Osteoblast (primary cell): ENCODE data around the gene RGMA. TPM values are rescaled to one million over a fixed set of nuclear protein-coding genes. Genes with fewer than 3 reads are reported as not detected.
A peak's percentile ranks its signal among the peaks of the same experiment; 100 is the strongest.

Experiments
- DNase-seq: peaks from one replicate; pipeline ENCODE4 v3.0.0; 2011; ENCODE audit warnings: low spot score, mixed read lengths; ENCODE audit not compliant: insufficient read length; ENCODE audit errors: missing footprints
- H2AFZ ChIP-seq: 2 replicates; pipeline ENCODE4 v1.6.0; 2011; ENCODE audit warnings: mild to moderate bottlenecking, low read length
- H3K27ac ChIP-seq: 2 replicates; pipeline ENCODE4 v1.5.1; 2011; ENCODE audit warnings: mild to moderate bottlenecking, low read depth, low read length, moderate library complexity
- H3K27me3 ChIP-seq: 2 replicates; pipeline ENCODE4 v1.6.0; 2012; ENCODE audit warnings: mild to moderate bottlenecking, control low read depth, inconsistent platforms, low read length, moderate library complexity; ENCODE audit not compliant: insufficient read depth
- H3K36me3 ChIP-seq: 2 replicates; pipeline ENCODE4 v1.5.1; 2011; ENCODE audit warnings: mild to moderate bottlenecking, low read length, control low read depth, moderate library complexity; ENCODE audit not compliant: insufficient read depth
- H3K4me1 ChIP-seq: 2 replicates; pipeline ENCODE4 v1.5.1; 2011; ENCODE audit warnings: mild to moderate bottlenecking, low read length, control low read depth, moderate library complexity; ENCODE audit not compliant: insufficient read depth
- H3K4me2 ChIP-seq: 2 replicates; pipeline ENCODE4 v1.6.0; 2011; ENCODE audit warnings: mild to moderate bottlenecking, low read length; ENCODE audit not compliant: insufficient read depth
- H3K4me3 ChIP-seq: fragments of 200-600 bp; sonication (generic); 3 replicates; pipeline ENCODE4 v1.5.1; 2012; ENCODE audit warnings: mild to moderate bottlenecking, low read length, inconsistent platforms; ENCODE audit not compliant: insufficient read depth
- H3K79me2 ChIP-seq: 2 replicates; pipeline ENCODE4 v1.6.0; 2012; ENCODE audit warnings: mild to moderate bottlenecking, low read length, control low read depth, inconsistent platforms; ENCODE audit not compliant: insufficient read depth
- H3K9me3 ChIP-seq: 2 replicates; pipeline ENCODE4 v1.5.1; 2011; ENCODE audit warnings: low read depth, low read length, control low read depth
- H4K20me1 ChIP-seq: 2 replicates; pipeline ENCODE4 v1.6.0; 2012; ENCODE audit warnings: mild to moderate bottlenecking, low read length, control low read depth; ENCODE audit not compliant: insufficient read depth
- total RNA-seq: library from RNA; depleted of rRNA; stranded (reverse); fragments of >200 nt; gene quantifications from 2 replicates; pipeline ENCODE4 v1.2.3, GENCODE V29; 2012
- TF ChIP-seq, protein P1 (sequence below): IDR thresholded peaks from 2 replicates; pipeline ENCODE4 v1.5.1; 2011; ENCODE audit warnings: mild to moderate bottlenecking, low read depth, low read length, moderate library complexity; ENCODE audit errors: extremely low read depth

Gene RGMA
- total RNA-seq, 1 donor, result 2.5 TPM

DNA sequence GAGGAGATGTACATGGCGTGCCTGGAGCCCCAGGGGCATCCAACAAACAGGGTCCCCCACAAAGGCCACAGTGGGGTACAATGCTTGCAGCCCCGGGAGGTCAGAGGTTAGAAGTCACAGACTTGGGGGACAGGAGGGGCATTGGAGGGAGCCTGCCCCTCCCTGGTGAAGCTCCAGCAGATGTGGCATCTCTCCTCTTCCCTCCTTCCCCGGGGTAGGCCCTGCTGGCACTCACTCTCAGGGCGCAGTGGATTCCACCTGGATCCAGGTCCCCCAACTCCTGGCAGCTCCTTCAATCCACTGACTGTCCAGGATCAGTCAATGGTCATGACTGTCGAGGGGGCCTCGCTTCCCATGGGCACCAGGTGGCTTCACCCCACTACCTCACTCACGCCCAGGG is 32.2 kb downstream of the RGMA start:
- Histone ChIP-seq H3K79me2 (no peaks in the 10 kb centered on the region), H4K20me1 (no peaks in the 10 kb centered on the region), H3K4me3 (no peak overlapping the region), H2AFZ (no peak overlapping the region), H3K4me1 (no peaks in the 10 kb centered on the region), H3K9me3 (no peaks in the 10 kb centered on the region), H3K27ac (no peak overlapping the region), H3K27me3 (no peaks in the 10 kb centered on the region), H3K36me3 (no peaks in the 10 kb centered on the region), H3K4me2 (no peak overlapping the region)
- TF ChIP-seq, protein P1, sequence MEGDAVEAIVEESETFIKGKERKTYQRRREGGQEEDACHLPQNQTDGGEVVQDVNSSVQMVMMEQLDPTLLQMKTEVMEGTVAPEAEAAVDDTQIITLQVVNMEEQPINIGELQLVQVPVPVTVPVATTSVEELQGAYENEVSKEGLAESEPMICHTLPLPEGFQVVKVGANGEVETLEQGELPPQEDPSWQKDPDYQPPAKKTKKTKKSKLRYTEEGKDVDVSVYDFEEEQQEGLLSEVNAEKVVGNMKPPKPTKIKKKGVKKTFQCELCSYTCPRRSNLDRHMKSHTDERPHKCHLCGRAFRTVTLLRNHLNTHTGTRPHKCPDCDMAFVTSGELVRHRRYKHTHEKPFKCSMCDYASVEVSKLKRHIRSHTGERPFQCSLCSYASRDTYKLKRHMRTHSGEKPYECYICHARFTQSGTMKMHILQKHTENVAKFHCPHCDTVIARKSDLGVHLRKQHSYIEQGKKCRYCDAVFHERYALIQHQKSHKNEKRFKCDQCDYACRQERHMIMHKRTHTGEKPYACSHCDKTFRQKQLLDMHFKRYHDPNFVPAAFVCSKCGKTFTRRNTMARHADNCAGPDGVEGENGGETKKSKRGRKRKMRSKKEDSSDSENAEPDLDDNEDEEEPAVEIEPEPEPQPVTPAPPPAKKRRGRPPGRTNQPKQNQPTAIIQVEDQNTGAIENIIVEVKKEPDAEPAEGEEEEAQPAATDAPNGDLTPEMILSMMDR, result no peak
- DNase-seq, result peak; percentile 65

DNA sequence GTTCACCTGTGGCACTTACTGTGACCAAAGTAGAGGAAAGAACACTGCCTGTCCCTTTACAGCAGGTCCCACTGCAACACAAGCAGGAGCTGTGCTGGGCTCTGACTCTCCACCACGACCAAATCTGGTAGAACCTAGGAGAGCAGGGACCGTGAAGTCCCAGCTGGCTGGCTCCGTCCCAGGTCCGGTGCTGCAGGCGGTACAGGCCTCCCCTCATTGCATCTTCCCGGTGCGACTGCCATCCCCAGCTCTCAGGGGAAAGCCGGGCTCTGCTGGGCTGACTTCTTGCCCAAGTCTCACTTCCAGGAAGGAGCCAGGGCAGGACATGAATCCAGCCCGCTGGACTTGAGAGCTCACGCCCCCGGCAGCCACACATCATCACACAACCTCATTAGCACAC is 33.8 kb downstream of the RGMA start:
- Histone ChIP-seq H3K9me3 (no peaks in the 10 kb centered on the region), H3K4me3 (no peak overlapping the region), H4K20me1 (no peaks in the 10 kb centered on the region), H3K79me2 (no peaks in the 10 kb centered on the region), H3K4me2 (no peak overlapping the region), H3K36me3 (no peaks in the 10 kb centered on the region), H3K4me1 (no peaks in the 10 kb centered on the region), H3K27ac (no peak overlapping the region), H3K27me3 (no peaks in the 10 kb centered on the region), H2AFZ (no peak overlapping the region)
- TF ChIP-seq, protein P1, result no peak
- DNase-seq, result no peak

DNA sequence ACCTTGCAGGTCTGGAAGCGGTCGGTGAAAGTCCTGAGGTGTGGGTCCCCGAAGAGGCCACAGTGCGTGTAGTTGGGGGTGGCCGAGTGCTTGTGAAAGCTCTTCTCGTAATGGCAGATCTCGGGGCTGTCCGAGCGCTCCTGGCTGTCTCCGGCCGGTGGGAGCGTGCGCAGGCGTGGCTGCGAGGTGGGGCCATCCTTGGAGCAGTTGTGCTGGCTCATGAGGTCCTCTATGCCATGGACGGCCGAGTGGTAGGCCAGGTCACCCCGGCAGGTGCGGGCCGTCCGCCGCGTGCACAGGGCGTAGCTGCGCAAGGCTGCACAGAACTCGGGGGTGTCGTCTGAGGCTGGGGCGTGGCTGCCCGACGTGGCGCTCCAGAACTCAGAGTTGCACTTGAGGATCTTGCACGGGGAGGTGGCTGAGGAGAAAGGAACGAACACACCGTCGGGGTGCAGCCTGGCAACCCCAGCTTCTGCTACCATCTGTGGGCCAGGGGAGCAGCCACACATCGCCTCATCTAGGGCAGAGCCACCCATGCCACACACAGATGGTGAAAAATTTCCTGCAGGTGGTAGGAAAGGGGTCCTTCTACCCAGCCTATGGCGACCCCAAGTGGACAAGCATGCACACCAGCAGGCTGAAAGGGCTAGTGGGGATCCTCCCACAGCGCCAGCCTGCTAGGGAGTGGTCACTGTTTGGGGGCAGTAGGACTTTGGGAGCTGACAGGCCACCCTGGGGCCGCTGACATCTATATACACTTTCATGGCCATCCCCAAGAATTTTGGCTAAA is 36.7 kb downstream of the RGMA start:
- Histone ChIP-seq H2AFZ (no peak overlapping the region), H4K20me1 (no peaks in the 10 kb centered on the region), H3K79me2 (no peaks in the 10 kb centered on the region), H3K4me3 (no peak overlapping the region), H3K27me3 (no peaks in the 10 kb centered on the region), H3K4me1 (no peaks in the 10 kb centered on the region), H3K9me3 (no peaks in the 10 kb centered on the region), H3K27ac (no peak overlapping the region), H3K36me3 (no peaks in the 10 kb centered on the region), H3K4me2 (no peak overlapping the region)
- TF ChIP-seq, protein P1, result no peak
- no peak for DNase-seq

DNA sequence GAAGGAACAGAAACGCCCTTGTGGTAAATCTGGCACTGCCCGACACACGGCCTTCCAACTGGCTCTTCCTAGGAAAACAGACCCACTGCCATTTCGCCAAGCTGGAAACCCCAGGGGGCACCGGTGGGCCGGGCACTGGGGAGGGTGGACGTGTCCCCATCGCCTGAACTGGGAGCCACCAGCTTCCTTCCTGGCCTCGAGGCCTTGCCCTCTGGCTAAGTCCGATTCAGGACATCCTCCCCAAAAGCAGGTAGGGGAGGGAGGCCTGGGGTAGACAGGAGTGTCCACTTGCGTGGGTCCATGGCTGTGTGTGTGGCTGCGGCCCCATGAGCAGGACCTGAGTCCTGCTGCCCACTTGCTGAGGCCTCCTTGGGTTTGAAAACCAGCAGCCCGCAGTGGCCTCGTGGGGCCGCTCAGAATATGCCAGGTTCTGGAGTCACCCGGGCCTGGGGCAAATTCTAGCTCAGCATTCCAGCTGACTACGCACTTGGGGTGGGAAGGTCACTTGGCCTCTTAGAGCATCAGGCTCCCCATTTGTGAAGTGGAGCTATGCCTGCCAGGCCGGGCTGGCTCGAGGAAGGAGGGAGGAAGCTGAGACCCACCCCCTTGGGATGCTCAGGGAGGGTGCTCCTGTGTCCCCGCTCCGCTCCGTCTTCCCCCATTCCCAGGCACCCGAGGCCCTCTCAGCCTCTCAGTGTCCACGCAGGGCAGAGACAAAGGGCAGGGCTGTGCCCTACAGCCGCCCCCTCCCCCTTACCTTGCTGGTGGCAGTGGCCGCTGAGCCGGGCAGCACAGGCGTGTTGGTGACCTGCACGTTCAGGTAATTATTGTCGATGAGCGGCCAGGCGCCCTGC is 37.5 kb downstream of the RGMA start:
- TF ChIP-seq, protein P1, result no peak

More for the DNA sequence above, 37.5 kb downstream of the RGMA start:
- Histone ChIP-seq H3K9me3 (no peaks in the 10 kb centered on the region), H3K4me3 (no peak overlapping the region), H3K79me2 (no peaks in the 10 kb centered on the region), H4K20me1 (no peaks in the 10 kb centered on the region), H3K27ac (no peak overlapping the region), H2AFZ (no peak overlapping the region), H3K4me2 (no peak overlapping the region), H3K4me1 (no peaks in the 10 kb centered on the region), H3K27me3 (no peaks in the 10 kb centered on the region), H3K36me3 (no peaks in the 10 kb centered on the region)
- DNase-seq, result no peak
